T-cell (primary cell): ENCODE measurements around the gene SOX10. TPM values are rescaled to one million over a fixed set of nuclear protein-coding genes. Genes with fewer than 3 reads are reported as not detected.

ENCODE experiments used
- ATAC-seq, 4 experiments: fragments of 200-7000 bp in 3 of 4; fragments of 150-1000 bp in 1 of 4; cut with Tn5 transposase; replicated peaks in 1 of 4; 1 replicate in 3 of 4; 2 replicates in 1 of 4; pipeline ENCODE4 v1.10.0; 2021; ENCODE audit warnings: moderate library complexity in 3 of 4, mild to moderate bottlenecking in 2 of 4, moderate number of reproducible peaks in 1 of 4
- CTCF ChIA-PET, 2 donors: fragments of 300-600 bp; sonication (Branson Sonifier 250); formaldehyde crosslinking; loops; one replicate each; lab custom pipeline; 2022; ENCODE audit warnings: antibody characterized with exemption in 2 of 2; lab: Charles Lee
- POLR2A ChIA-PET, 2 donors: fragments of 300-600 bp; sonication (Branson Sonifier 250); formaldehyde crosslinking; loops; one replicate each; lab custom pipeline; 2022; ENCODE audit warnings: antibody characterized with exemption in 2 of 2; lab: Charles Lee
- DNase-seq, 35 experiments: peaks; one replicate each; pipeline versions ENCODE4 v3.0.0 to v3.0.0-alpha.2; 2013 to 2023
- H3K27ac ChIP-seq: one replicate; pipeline ENCODE4 v1.5.1; 2013; ENCODE audit warnings: low read length
- H3K27me3 ChIP-seq, 2 experiments: replicated peaks in 1 of 2; 1 replicate in 1 of 2; 2 replicates in 1 of 2; pipeline versions ENCODE4 v1.6.1 to v1.7.0; 2013; ENCODE audit warnings: low read length in 1 of 2, mixed read lengths in 1 of 2; ENCODE audit not compliant: control insufficient read depth in 2 of 2, insufficient read depth in 2 of 2; ENCODE audit errors: extremely low read depth in 1 of 2
- H3K36me3 ChIP-seq, 2 donors: 1 replicate in 1 of 2; 2 replicates in 1 of 2; pipeline versions ENCODE4 v1.6.1 to v1.7.0; 2013; ENCODE audit warnings: low read length in 1 of 2; ENCODE audit not compliant: control insufficient read depth in 2 of 2, insufficient read depth in 1 of 2; ENCODE audit errors: extremely low read depth in 1 of 2
- H3K4me1 ChIP-seq, 2 experiments: 1 replicate in 1 of 2; 2 replicates in 1 of 2; pipeline versions ENCODE4 v1.6.1 to v1.7.0; 2013; ENCODE audit warnings: low read length in 2 of 2, mixed read lengths in 1 of 2; ENCODE audit not compliant: insufficient read depth in 2 of 2, control insufficient read depth in 1 of 2; ENCODE audit errors: extremely low read depth in 1 of 2
- H3K4me3 ChIP-seq, 2 donors: 1 replicate in 1 of 2; 2 replicates in 1 of 2; pipeline versions ENCODE4 v1.5.1 to v1.7.0; 2013; ENCODE audit warnings: mild to moderate bottlenecking in 2 of 2, low read length in 1 of 2, moderate library complexity in 1 of 2; ENCODE audit not compliant: control insufficient read depth in 1 of 2; ENCODE audit errors: extremely low read depth in 1 of 2
- H3K9me3 ChIP-seq: 2 replicates; pipeline ENCODE4 v1.7.0; 2013
- H3K27ac Mint-ChIP-seq, 2 donors: one replicate each; pipeline ENCODE4 v1.8.0; 2020 to 2021; ENCODE audit warnings: mild to moderate bottlenecking in 2 of 2, mixed read lengths in 2 of 2
- H3K27me3 Mint-ChIP-seq, 2 donors: one replicate each; pipeline ENCODE4 v1.8.0; 2021 to 2022; ENCODE audit warnings: mixed read lengths in 2 of 2
- H3K36me3 Mint-ChIP-seq: one replicate; pipeline ENCODE4 v1.8.0; 2021; ENCODE audit warnings: mixed read lengths
- H3K4me1 Mint-ChIP-seq, 3 donors: one replicate each; pipeline ENCODE4 v1.8.0; 2020 to 2022; ENCODE audit warnings: mixed read lengths in 3 of 3, mild to moderate bottlenecking in 1 of 3
- H3K4me3 Mint-ChIP-seq, 3 donors: one replicate each; pipeline ENCODE4 v1.8.0; 2020 to 2022; ENCODE audit warnings: mild to moderate bottlenecking in 3 of 3, mixed read lengths in 3 of 3, moderate library complexity in 3 of 3
- H3K9me3 Mint-ChIP-seq, 3 donors: one replicate each; pipeline ENCODE4 v1.8.0; 2020 to 2022; ENCODE audit warnings: mixed read lengths in 3 of 3
- WGBS: methylation state at CpG from one replicate; pipeline ENCODE4 v1.1.5; 2013; ENCODE audit warnings: missing lambda C conversion rate; ENCODE audit not compliant: insufficient coverage; 5-methylcytosine and 5-hydroxymethylcytosine counted together
- total RNA-seq, 35 experiments: library from RNA in 6 of 35; stranded (reverse) in 6 of 35; fragments of 120-200 nt in 1 of 35; gene quantifications; one replicate each; pipeline versions ENCODE4 v1.2.1 to v1.2.4 and lab custom pipeline; 2013 to 2026

The SOX10 gene
- total RNA-seq, 5 donors from 2014 or later (not counting 1 experiment from before 2014, with no cell fraction given) = not detected

DNA sequence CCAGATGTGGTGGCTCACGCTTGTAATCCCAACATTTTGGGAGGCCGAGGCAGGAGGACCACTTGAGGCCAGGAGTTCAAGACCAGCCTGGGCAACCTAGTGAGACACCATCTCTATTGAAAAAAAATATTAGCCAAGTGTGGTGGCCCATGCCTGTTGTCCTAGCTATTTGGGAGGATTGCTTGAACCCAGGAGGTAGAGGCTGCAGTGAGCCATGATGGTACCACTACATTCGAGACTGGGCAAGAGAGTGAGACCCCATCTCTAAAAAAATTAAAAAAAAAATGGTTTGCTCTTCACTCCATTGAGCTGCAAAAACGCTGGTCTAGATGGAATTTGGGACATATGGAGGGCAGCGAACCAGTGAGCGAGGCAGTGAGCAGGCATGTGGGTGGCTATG lies 21.6 kb upstream of the SOX10 start:
- ChIA-PET CTCF (no interaction called here), POLR2A (interaction anchor here in 1 of 2 donors (0.7 kb wide), 1 partner anchor 348 kb away, joined by 3 read pairs; no protein-coding TSS in a partner anchor)
- 75% methylated on average over 3 of the region's 6 CpGs for whole genome bisulfite sequencing
- Mint-ChIP-seq H3K9me3 (no peaks in the 10 kb centered on the region), H3K36me3 (peaks cover 2% of the 10 kb centered on the region), H3K4me1 (peaks cover 6 to 13% (median 11%) of the 10 kb centered on the region in 3 donors), H3K4me3 (no peak overlapping the region), H3K27ac (no peak overlapping the region), H3K27me3 (no peaks in the 10 kb centered on the region)
- H3K27me3 ChIP-seq = no peaks in the 10 kb centered on the region
- DNase-seq = no peak
- H3K4me3 ChIP-seq = no peak overlapping the region
- H3K36me3 ChIP-seq = no peaks in the 10 kb centered on the region
- H3K27ac ChIP-seq = no peak overlapping the region
- H3K4me1 ChIP-seq = peaks cover 0 to 26% of the 10 kb centered on the region in 2 experiments
- no peaks in the 10 kb centered on the region for H3K9me3 ChIP-seq
- no peak for ATAC-seq

DNA sequence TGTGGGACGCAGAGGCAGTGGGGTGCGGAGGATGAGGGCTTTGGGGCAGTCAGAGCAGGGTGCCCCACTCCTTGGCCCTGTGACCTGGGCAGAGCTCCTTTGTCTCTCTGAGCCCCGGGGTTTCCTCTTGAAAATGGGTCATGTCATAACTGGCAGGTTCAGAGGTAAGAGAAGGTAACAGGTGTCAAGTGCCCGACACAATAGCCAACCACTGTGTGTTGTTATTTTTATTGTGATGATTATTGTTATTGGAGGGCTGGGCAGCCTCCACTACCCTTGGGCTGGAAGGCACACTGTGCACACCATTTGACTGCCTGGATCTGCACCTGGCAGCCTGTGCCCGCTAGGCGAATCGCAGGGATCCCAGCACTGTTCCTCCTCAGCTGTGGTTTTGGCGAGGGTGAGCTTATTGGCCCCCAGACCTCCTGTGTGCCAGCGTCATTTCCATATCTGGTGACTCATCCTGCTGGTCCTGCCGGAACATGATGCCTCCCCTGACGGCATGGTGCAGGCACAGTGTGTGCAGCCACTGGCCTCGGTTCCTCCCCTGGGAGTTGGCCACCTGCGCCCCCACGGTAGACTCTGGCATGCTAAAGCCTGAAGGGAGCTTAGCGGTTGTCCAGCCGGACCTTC lies 15.4 kb upstream of the SOX10 start:
- Histone ChIP-seq H3K27ac (no peak overlapping the region), H3K36me3 (no peaks in the 10 kb centered on the region), H3K9me3 (no peaks in the 10 kb centered on the region), H3K27me3 (no peaks in the 10 kb centered on the region), H3K4me3 (no peak overlapping the region), H3K4me1 (peaks cover 2 to 60% of the 10 kb centered on the region in 2 experiments)
- DNase-seq = peak in 3 of 35 experiments; percentile 4 to 13 (median 9)
- Mint-ChIP-seq H3K4me3 (no peak overlapping the region), H3K27ac (no peak overlapping the region), H3K9me3 (no peaks in the 10 kb centered on the region), H3K4me1 (peaks cover 5 to 23% (median 23%) of the 10 kb centered on the region in 3 donors), H3K36me3 (peaks cover 6% of the 10 kb centered on the region), H3K27me3 (no peaks in the 10 kb centered on the region)
- no peak for ATAC-seq
- WGBS = 71% methylated on average over 15 of the region's 16 CpGs
- CTCF ChIA-PET = no interaction called here
- POLR2A ChIA-PET = no interaction called here

DNA sequence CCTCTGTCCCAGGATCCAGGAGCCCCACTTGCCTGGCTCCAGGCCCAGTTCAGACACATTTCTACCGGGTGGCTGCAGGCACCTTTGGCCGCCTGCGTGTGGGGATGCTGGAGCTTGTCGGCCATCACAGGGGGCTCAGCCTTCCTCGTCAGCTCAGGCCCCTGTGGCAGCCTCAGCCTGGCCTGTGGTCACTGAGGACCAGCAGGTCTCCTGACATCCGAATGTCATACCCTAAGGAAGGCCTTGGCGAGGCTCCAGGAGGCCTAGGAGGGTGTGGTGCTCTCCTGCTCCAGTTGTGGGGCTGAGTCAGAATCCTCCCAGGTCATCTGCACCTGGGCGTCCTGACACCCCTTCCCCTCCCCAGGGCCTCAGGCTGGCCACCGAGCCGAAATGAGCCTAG lies 14.9 kb upstream of the SOX10 start:
- Mint-ChIP-seq H3K27ac (no peak overlapping the region), H3K4me1 (peaks cover 5 to 23% (median 23%) of the 10 kb centered on the region in 3 donors), H3K4me3 (no peak overlapping the region), H3K27me3 (no peaks in the 10 kb centered on the region), H3K36me3 (peaks cover 6% of the 10 kb centered on the region), H3K9me3 (no peaks in the 10 kb centered on the region)
- ChIA-PET CTCF (no interaction called here), POLR2A (no interaction called here)
- ATAC-seq (no peak), DNase-seq (no peak)
- no peaks in the 10 kb centered on the region for H3K9me3 ChIP-seq
- no peaks in the 10 kb centered on the region for H3K27me3 ChIP-seq
- no peak overlapping the region for H3K27ac ChIP-seq
- WGBS = 91% methylated on average over 5 of the region's 10 CpGs
- peaks cover 2 to 62% of the 10 kb centered on the region in 2 experiments for H3K4me1 ChIP-seq
- H3K36me3 ChIP-seq = no peaks in the 10 kb centered on the region
- H3K4me3 ChIP-seq = no peak overlapping the region

DNA sequence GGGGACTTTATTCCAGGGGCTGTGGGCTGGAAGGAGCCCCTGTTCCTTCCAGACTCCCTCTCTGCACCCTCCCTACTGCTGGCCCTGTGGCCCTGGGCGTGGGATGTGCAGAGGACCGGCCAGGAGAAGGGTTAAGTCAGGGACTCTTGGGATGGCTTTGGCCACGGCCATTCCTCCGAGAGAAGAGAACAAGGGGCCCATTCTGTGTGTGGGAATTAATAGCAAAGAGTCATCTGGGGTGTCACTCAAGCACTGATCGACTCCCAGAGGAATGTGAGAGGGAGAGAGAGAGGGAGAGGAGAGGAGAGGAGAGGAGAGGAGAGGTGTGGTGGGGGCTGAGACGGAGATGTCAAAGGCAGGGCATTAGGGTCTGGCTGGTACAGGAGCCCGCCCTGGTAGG lies 14.2 kb upstream of the SOX10 start:
- ATAC-seq (no peak), DNase-seq (no peak)
- peak overlapping the region; percentile 81 for H3K27ac ChIP-seq
- no peak overlapping the region for H3K4me3 ChIP-seq
- no peaks in the 10 kb centered on the region for H3K36me3 ChIP-seq
- peaks cover 6% of the 10 kb centered on the region for H3K36me3 Mint-ChIP-seq
- no peak overlapping the region for H3K27ac Mint-ChIP-seq
- CTCF ChIA-PET = no interaction called here
- peaks cover 7 to 27% (median 23%) of the 10 kb centered on the region in 3 donors for H3K4me1 Mint-ChIP-seq
- H3K27me3 Mint-ChIP-seq = no peaks in the 10 kb centered on the region
- 81% methylated on average over 6 of the region's 7 CpGs for WGBS
- no peaks in the 10 kb centered on the region for H3K9me3 ChIP-seq
- POLR2A ChIA-PET = no interaction called here
- peaks cover 2 to 67% of the 10 kb centered on the region in 2 experiments for H3K4me1 ChIP-seq
- no peak overlapping the region for H3K4me3 Mint-ChIP-seq
- H3K9me3 Mint-ChIP-seq = no peaks in the 10 kb centered on the region
- H3K27me3 ChIP-seq = no peaks in the 10 kb centered on the region

DNA sequence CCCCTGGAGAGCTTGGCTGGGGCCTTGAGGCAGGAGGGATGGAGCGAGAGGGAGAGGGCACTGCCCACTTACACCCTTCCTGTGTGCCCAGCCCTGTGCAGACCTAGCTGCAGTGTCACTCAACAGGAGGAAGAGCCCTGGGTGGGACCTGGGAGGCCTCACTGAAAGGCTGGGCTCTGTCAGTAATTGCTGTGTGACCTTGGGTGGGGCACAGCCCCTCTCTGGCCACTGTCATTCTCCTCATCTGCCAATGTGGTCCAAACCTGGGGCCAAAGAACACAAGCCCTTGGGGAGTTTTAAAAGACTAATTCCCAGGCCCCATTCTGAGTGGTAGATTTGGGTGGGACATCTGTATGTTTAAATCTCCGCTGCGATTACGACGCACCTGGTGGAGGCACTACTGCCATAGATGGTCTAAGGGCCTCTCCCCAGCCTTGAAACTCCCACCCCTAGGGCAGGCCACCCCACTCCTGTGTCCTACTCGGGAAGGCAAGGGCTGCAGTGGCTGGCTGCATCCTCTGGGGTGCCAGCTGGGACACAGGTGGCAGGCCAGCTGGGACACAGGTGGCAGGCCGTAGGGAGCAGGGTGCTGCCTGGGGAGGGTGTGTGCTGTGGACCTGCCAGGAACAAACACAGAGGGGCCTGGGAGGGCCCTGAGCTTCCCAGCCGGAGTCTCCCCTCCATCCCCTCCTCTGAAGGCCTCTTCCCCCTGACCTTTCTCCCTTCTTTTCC lies 12.3 kb upstream of the SOX10 start:
- 89% methylated on average over 1 of the region's 8 CpGs for WGBS
- Mint-ChIP-seq H3K9me3 (no peaks in the 10 kb centered on the region), H3K4me3 (no peak overlapping the region), H3K27ac (peak overlapping the region; percentile 58 to 75), H3K36me3 (peaks cover 7% of the 10 kb centered on the region), H3K4me1 (peaks cover 7 to 29% (median 23%) of the 10 kb centered on the region in 3 donors), H3K27me3 (no peaks in the 10 kb centered on the region)
- no peak for DNase-seq
- H3K27me3 ChIP-seq = no peaks in the 10 kb centered on the region
- H3K27ac ChIP-seq = peak overlapping the region; percentile 81
- H3K4me3 ChIP-seq = no peak overlapping the region
- CTCF ChIA-PET = interaction anchor here in 1 of 2 donors (0.6 kb wide), 1 partner anchor 38 kb away, joined by 3 read pairs; no protein-coding TSS in a partner anchor
- ATAC-seq = no peak
- H3K9me3 ChIP-seq = no peaks in the 10 kb centered on the region
- POLR2A ChIA-PET = no interaction called here
- H3K4me1 ChIP-seq = peaks cover 2 to 77% of the 10 kb centered on the region in 2 experiments
- no peaks in the 10 kb centered on the region for H3K36me3 ChIP-seq

DNA sequence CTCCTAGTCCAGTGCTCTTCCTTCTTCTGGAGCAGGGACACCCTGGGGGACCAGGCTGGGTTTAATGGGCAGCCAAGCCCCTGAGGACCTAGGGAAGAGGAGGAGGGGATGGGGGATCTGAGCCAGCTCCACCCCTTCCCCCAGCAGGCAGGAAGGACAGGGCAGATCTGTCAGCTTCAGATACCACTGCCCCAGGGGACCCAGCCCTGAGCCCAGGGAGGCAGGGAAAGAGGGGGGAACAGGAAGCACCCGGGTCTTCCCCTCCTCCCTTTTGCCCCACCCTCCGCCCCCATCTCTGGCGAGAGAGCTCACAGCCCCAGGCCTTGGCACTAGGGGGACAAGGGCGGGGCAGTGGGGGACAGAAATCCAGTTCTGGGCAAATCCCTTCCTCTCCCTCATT lies 11.7 kb upstream of the SOX10 start:
- Histone ChIP-seq H3K4me1 (peaks cover 2 to 77% of the 10 kb centered on the region in 2 experiments), H3K36me3 (no peaks in the 10 kb centered on the region), H3K9me3 (no peaks in the 10 kb centered on the region), H3K27ac (peak overlapping the region; percentile 81), H3K4me3 (no peak overlapping the region), H3K27me3 (no peaks in the 10 kb centered on the region)
- POLR2A ChIA-PET = no interaction called here
- ATAC-seq (no peak), DNase-seq (peak in 1 of 35 experiments; percentile 10)
- no CpG with 5 or more reads among the region's 4 CpGs for WGBS
- H3K4me1 Mint-ChIP-seq = peaks cover 7 to 29% (median 23%) of the 10 kb centered on the region in 3 donors
- H3K36me3 Mint-ChIP-seq = peaks cover 7% of the 10 kb centered on the region
- CTCF ChIA-PET = interaction anchor here in 1 of 2 donors (0.6 kb wide), 1 partner anchor 39 kb away, joined by 3 read pairs; no protein-coding TSS in a partner anchor
- H3K9me3 Mint-ChIP-seq = no peaks in the 10 kb centered on the region
- H3K27me3 Mint-ChIP-seq = no peaks in the 10 kb centered on the region
- peak overlapping the region; percentile 4 to 46 for H3K27ac Mint-ChIP-seq
- no peak overlapping the region for H3K4me3 Mint-ChIP-seq
